ENCODE measurements around the gene PTPN6. TPM values are rescaled to one million over a fixed set of nuclear protein-coding genes. Genes with fewer than 3 reads are reported as not detected.
A peak's percentile ranks its signal among the peaks of the same experiment; 100 is the strongest.

PTPN6 gene
- total and polyA plus RNA-seq, 9 of the 15 experiments (the other 6 are each of a cell fraction or from before 2014, with no cell fraction given) = 1.5 to 5.1 (median 3.9) TPM

- TF ChIP-seq XRCC3 (IDR thresholded peaks at IDR 0.05) (no peak), CTBP1 (IDR thresholded peaks at IDR 0.05; ENCODE audit: borderline replicate concordance) (peak; percentile 83; the same call in 1 of the 2 replicates), ZNF445 (CRISPR knock-in tag; IDR thresholded peaks at IDR 0.05; ENCODE audit: low read depth) (no peak), HLTF (IDR thresholded peaks at IDR 0.05) (no peak), HOMEZ (CRISPR knock-in tag; IDR thresholded peaks at IDR 0.05) (no peak), ERF (CRISPR knock-in tag; IDR thresholded peaks at IDR 0.05) (no peak), RHOXF2B (CRISPR knock-in tag; conservative IDR thresholded peaks at IDR 0.05) (no peak), NR2C1 (IDR thresholded peaks at IDR 0.05) (no peak), NR2C1 (tag; IDR thresholded peaks at IDR 0.05) (0 out of 2 replicates have a peak, but pooled peaks have one; percentile 23), POLR2AphosphoS2 (IDR thresholded peaks at IDR 0.05; ENCODE audit: low read length) (no peak), SIRT6 (IDR thresholded peaks at IDR 0.05; ENCODE audit: low read depth, low read length) (no peak), PYGO2 (tag; IDR thresholded peaks at IDR 0.05) (no peak), ZNF668 (CRISPR knock-in tag; IDR thresholded peaks at IDR 0.05) (no peak), ETV5 (CRISPR knock-in tag; IDR thresholded peaks at IDR 0.05; ENCODE audit: low read depth) (no peak), MYC (IDR thresholded peaks at IDR 0.05; ENCODE audit: low read depth, low read length) (no peak), MYC (CRISPR knock-in tag; IDR thresholded peaks at IDR 0.05; ENCODE audit: borderline replicate concordance, low read depth) (no peak), DEAF1 (CRISPR knock-in tag; IDR thresholded peaks at IDR 0.05) (no peak), CBX3 (IDR thresholded peaks at IDR 0.05; ENCODE audit: borderline replicate concordance in 1 of 2, low read length in 2 of 2) (no peak), HNRNPUL1 (IDR thresholded peaks at IDR 0.05; ENCODE audit: low read length) (no peak), NCOA1 (IDR thresholded peaks at IDR 0.05; ENCODE audit: low read depth) (no peak), GTF2A2 (tag; IDR thresholded peaks at IDR 0.05) (no peak), POLR2B (IDR thresholded peaks at IDR 0.05; ENCODE audit: low read depth, partially characterized antibody) (no peak), CREB3 (tag; conservative IDR thresholded peaks at IDR 0.05; ENCODE audit: low read depth) (no peak), HMBOX1 (IDR thresholded peaks at IDR 0.05) (peak; percentile 82), TCF3 (CRISPR knock-in tag; IDR thresholded peaks at IDR 0.05) (peak; percentile 37; the same call in 1 of the 2 replicates)
Observed at GRCh38 chr12:6929466-6930452, 21.4 kb upstream of the PTPN6 start (continued).

Measured in K562 (cell line).